H1 (cell line): ENCODE results near the gene ARNT2. TPM values are rescaled to one million over a fixed set of nuclear protein-coding genes. Genes with fewer than 3 reads are reported as not detected.

ENCODE experiments used
- CTCF ChIA-PET: fragments of 300-600 bp; sonication (Branson Sonifier 250); formaldehyde crosslinking; loops from one replicate; lab custom pipeline; 2021; ENCODE audit not compliant: partially characterized antibody; lab: Charles Lee
- POLR2A ChIA-PET: fragments of 300-600 bp; sonication (Branson Sonifier 250); formaldehyde crosslinking; loops from one replicate; lab custom pipeline; 2021; ENCODE audit warnings: inconsistent platforms; ENCODE audit not compliant: partially characterized antibody; lab: Charles Lee
- DNase-seq, 2 experiments: peaks; one replicate each; pipeline versions ENCODE4 v3.0.0 to v3.0.0-alpha.2; 2010 to 2022; ENCODE audit warnings: low spot score in 2 of 2, low read depth in 1 of 2, mixed read lengths in 1 of 2
- FAIRE-seq: peaks from 2 replicates; lab custom pipeline; 2011; peaks lifted over from hg19 to GRCh38; lab: Jason Lieb, UNC
- H2AFZ ChIP-seq: 2 replicates; pipeline ENCODE4 v1.8.1; 2012; ENCODE audit warnings: low read length, inconsistent platforms
- H2AK5ac ChIP-seq: 2 replicates; pipeline ENCODE4 v1.6.1; 2013; ENCODE audit warnings: low read depth, low read length
- H2BK120ac ChIP-seq: replicated peaks from 2 replicates; pipeline ENCODE3; 2013; ENCODE audit warnings: low read depth, low read length, inconsistent platforms
- H2BK12ac ChIP-seq: 2 replicates; pipeline ENCODE4 v1.6.1; 2013; ENCODE audit warnings: low read depth, low read length
- H2BK15ac ChIP-seq: 2 replicates; pipeline ENCODE4 v1.6.1; 2013; ENCODE audit warnings: low read length
- H2BK20ac ChIP-seq: 2 replicates; pipeline ENCODE4 v1.6.1; 2013; ENCODE audit warnings: low read length
- H2BK5ac ChIP-seq: 2 replicates; pipeline ENCODE4 v1.6.1; 2013; ENCODE audit warnings: low read depth, low read length
- H3K14ac ChIP-seq: 2 replicates; pipeline ENCODE4 v1.6.1; 2013; ENCODE audit warnings: inconsistent platforms; ENCODE audit not compliant: insufficient read length
- H3K18ac ChIP-seq: 2 replicates; pipeline ENCODE4 v1.6.1; 2013; ENCODE audit warnings: low read length; ENCODE audit errors: extremely low read depth
- H3K23ac ChIP-seq: 2 replicates; pipeline ENCODE4 v1.6.1; 2013; ENCODE audit warnings: inconsistent platforms; ENCODE audit not compliant: insufficient read length
- H3K23me2 ChIP-seq: 2 replicates; pipeline ENCODE4 v1.6.1; 2013; ENCODE audit warnings: low read depth, low read length
- H3K27ac ChIP-seq: 2 replicates; pipeline ENCODE4 v1.6.1; 2011; ENCODE audit warnings: low read depth, low read length, inconsistent platforms
- H3K27me3 ChIP-seq, 4 experiments: replicated peaks in 1 of 4; 1 replicate in 1 of 4; 2 replicates in 3 of 4; pipeline versions ENCODE4 v1.6.1 to v1.8.1; 2011 to 2013; ENCODE audit warnings: low read length in 3 of 4, mild to moderate bottlenecking in 3 of 4, inconsistent platforms in 2 of 4, mixed read lengths in 2 of 4, moderate library complexity in 1 of 4; ENCODE audit not compliant: control insufficient read depth in 3 of 4, insufficient read depth in 3 of 4; ENCODE audit errors: extremely low read depth in 1 of 4
- H3K36me3 ChIP-seq, 4 experiments: 2 replicates each; pipeline versions ENCODE4 v1.6.1 to v1.8.1; 2011 to 2013; ENCODE audit warnings: mild to moderate bottlenecking in 4 of 4, low read length in 3 of 4, moderate library complexity in 2 of 4, control low read depth in 1 of 4, inconsistent platforms in 1 of 4; ENCODE audit not compliant: insufficient read depth in 4 of 4, control insufficient read depth in 2 of 4
- H3K4ac ChIP-seq: replicated peaks from 2 replicates; pipeline ENCODE3; 2013; ENCODE audit warnings: low read length, low read depth, mixed read lengths, inconsistent platforms; ENCODE audit not compliant: insufficient read length
- H3K4me1 ChIP-seq, 4 experiments: replicated peaks in 1 of 4; 1 replicate in 1 of 4; 2 replicates in 3 of 4; pipeline versions ENCODE4 v1.6.1 to v1.8.1; 2011 to 2013; ENCODE audit warnings: low read length in 3 of 4, inconsistent platforms in 2 of 4, mixed read lengths in 1 of 4; ENCODE audit not compliant: insufficient read depth in 4 of 4, control insufficient read depth in 3 of 4
- H3K4me2 ChIP-seq, 2 experiments: 2 replicates each; pipeline versions ENCODE4 v1.6.1 to v1.8.1; 2011 to 2013; ENCODE audit warnings: low read depth in 2 of 2, low read length in 2 of 2, control low read depth in 1 of 2, inconsistent platforms in 1 of 2, mild to moderate bottlenecking in 1 of 2; ENCODE audit not compliant: insufficient read depth in 1 of 2
- H3K4me3 ChIP-seq, 4 experiments: fragments of 200-600, 300-600 bp in 1 of 4; sonication (generic), shearing (Covaris generic), sonication (Bioruptor Twin) in 1 of 4; 2 replicates each; pipeline versions ENCODE4 v1.5.1 to v1.8.1; 2011 to 2016; ENCODE audit warnings: low read length in 4 of 4, low read depth in 3 of 4, control low read depth in 2 of 4, inconsistent platforms in 2 of 4, mild to moderate bottlenecking in 2 of 4, mixed read lengths in 1 of 4, moderate library complexity in 1 of 4; ENCODE audit not compliant: insufficient read depth in 2 of 4; ENCODE audit errors: extremely low read depth in 1 of 4
- H3K56ac ChIP-seq: replicated peaks from 2 replicates; pipeline ENCODE3; 2013; ENCODE audit warnings: low read depth, mild to moderate bottlenecking, mixed read lengths, low read length, inconsistent platforms; ENCODE audit not compliant: insufficient read length
- H3K79me1 ChIP-seq: 2 replicates; pipeline ENCODE4 v1.6.1; 2013; ENCODE audit warnings: low read depth, low read length, control low read depth
- H3K79me2 ChIP-seq, 2 experiments: 2 replicates each; pipeline versions ENCODE4 v1.6.1 to v1.8.1; 2012 to 2013; ENCODE audit warnings: low read length in 2 of 2, mild to moderate bottlenecking in 2 of 2, inconsistent platforms in 1 of 2; ENCODE audit not compliant: insufficient read depth in 2 of 2, control insufficient read depth in 1 of 2
- H3K9ac ChIP-seq, 4 experiments: replicated peaks in 1 of 4; 1 replicate in 1 of 4; 2 replicates in 3 of 4; pipeline versions ENCODE4 v1.6.1 to v1.8.1; 2011 to 2013; ENCODE audit warnings: low read depth in 3 of 4, low read length in 3 of 4, control low read depth in 2 of 4, mild to moderate bottlenecking in 2 of 4, moderate library complexity in 2 of 4, inconsistent platforms in 1 of 4; ENCODE audit errors: extremely low read depth in 1 of 4
- H3K9me3 ChIP-seq, 2 experiments: 2 replicates each; pipeline versions ENCODE4 v1.6.1 to v1.8.1; 2012 to 2013; ENCODE audit warnings: mild to moderate bottlenecking in 2 of 2, moderate library complexity in 2 of 2, control low read depth in 1 of 2, inconsistent platforms in 1 of 2, low read depth in 1 of 2, low read length in 1 of 2, mixed read lengths in 1 of 2; ENCODE audit not compliant: insufficient read depth in 2 of 2
- H4K20me1 ChIP-seq, 2 experiments: replicated peaks in 1 of 2; 2 replicates each; pipeline versions ENCODE3 to v1.8.1; 2011 to 2013; ENCODE audit warnings: inconsistent platforms in 2 of 2, low read length in 2 of 2, mild to moderate bottlenecking in 1 of 2; ENCODE audit not compliant: insufficient read depth in 2 of 2, control insufficient read depth in 1 of 2
- H4K5ac ChIP-seq: 2 replicates; pipeline ENCODE4 v1.6.1; 2013; ENCODE audit warnings: low read length, low read depth, mixed read lengths, inconsistent platforms; ENCODE audit not compliant: insufficient read length
- H4K8ac ChIP-seq: 2 replicates; pipeline ENCODE4 v1.8.0; 2013; ENCODE audit warnings: mild to moderate bottlenecking, moderate library complexity, low read length, inconsistent platforms; ENCODE audit not compliant: insufficient read depth; ENCODE audit errors: extremely low read depth
- H4K91ac ChIP-seq: replicated peaks from 2 replicates; pipeline ENCODE3; 2013; ENCODE audit warnings: low read length, mixed read lengths, inconsistent platforms; ENCODE audit not compliant: insufficient read length
- CHD1 ChIP-seq: IDR thresholded peaks from 2 replicates; pipeline ENCODE4 v1.6.1; 2012; ENCODE audit warnings: low read depth, low read length, improper control_type of control experiment
- EZH2 ChIP-seq: fragments of 200-600 bp; sonication (generic); IDR thresholded peaks from 2 replicates; pipeline ENCODE4 v1.7.1; 2012; ENCODE audit warnings: low read depth, mild to moderate bottlenecking, moderate library complexity, low read length, inconsistent platforms; ENCODE audit not compliant: severe bottlenecking
- HDAC6 ChIP-seq: IDR thresholded peaks from one replicate; pipeline ENCODE4 v1.7.1; 2012; ENCODE audit warnings: low read depth, mild to moderate bottlenecking, inconsistent platforms, low read length, moderate library complexity
- SP2 ChIP-seq: IDR thresholded peaks from 2 replicates; pipeline ENCODE4 v1.6.1; 2012; ENCODE audit warnings: mild to moderate bottlenecking, low read length, inconsistent platforms
- ZNF274 ChIP-seq: IDR thresholded peaks from 2 replicates; pipeline ENCODE4 v1.7.0; 2012; ENCODE audit warnings: low read length, borderline replicate concordance; ENCODE audit errors: extremely low read depth
- WGBS, 2 experiments: shearing (Covaris generic) in 1 of 2; methylation state at CpG; one replicate each; pipeline versions ENCODE4 v1.1.6 to v1.1.7; 2013 to 2015; ENCODE audit warnings: low lambda C conversion rate in 2 of 2, mixed read lengths in 2 of 2, inconsistent platforms in 1 of 2, low coverage in 1 of 2, missing lambda C conversion rate in 1 of 2; ENCODE audit not compliant: insufficient replicate concordance in 2 of 2, insufficient coverage in 1 of 2, insufficient read length in 1 of 2; ENCODE audit errors: extremely low coverage in 1 of 2, missing lambda C conversion rate in 1 of 2; 5-methylcytosine and 5-hydroxymethylcytosine counted together
- polyA plus RNA-seq, 7 experiments: library from polyadenylated mRNA; depleted of rRNA in 3 of 7; stranded (reverse) in 5 of 7; unstranded in 2 of 7; fragments of >200 nt in 5 of 7; fragments of 200-250 nt in 2 of 7; gene quantifications; 1 replicate in 5 of 7; 2 replicates in 1 of 7; 4 replicates in 1 of 7; pipeline versions ENCODE4 v1.2.1 to v1.2.3, GENCODE V29; 2011 to 2013; ENCODE audit warnings: missing spikeins in 2 of 7, mixed read lengths in 2 of 7
- total RNA-seq: library from RNA; stranded (reverse); fragmentation: NEBNext Ultra II Directional; extraction: Animal tissue kit (Norgen Biotek cat#: 25700); gene quantifications from 2 replicates; pipeline ENCODE4 v1.2.1, GENCODE V29; 2021

The ARNT2 gene
- total and polyA plus RNA-seq, 2 of the 8 experiments (the other 6 are each of a cell fraction or from before 2014, with no cell fraction given): 9.5 to 14.6 TPM

- Histone ChIP-seq H3K4me1 (peaks cover 0 to 12% (median 5%) of the 10 kb centered on the region in 4 experiments; a peak in 6 of 7 replicates), H3K23me2 (peaks cover 9% of the 10 kb centered on the region; the same call in 1 of the 2 replicates), H3K23ac (no peak overlapping the region), H2BK20ac (no peak overlapping the region), H3K27me3 (peaks cover 0 to 8% (median 3%) of the 10 kb centered on the region in 4 experiments; a peak in 4 of 7 replicates), H2BK120ac (no peak overlapping the region), H4K91ac (no peak overlapping the region), H3K79me2 (peaks cover 0 to 13% of the 10 kb centered on the region in 2 experiments; a peak in 3 of 4 replicates), H4K20me1 (peaks cover 0 to 3% of the 10 kb centered on the region in 2 experiments), H3K27ac (no peak overlapping the region), H3K14ac (no peak overlapping the region), H4K5ac (no peak overlapping the region), H3K4ac (no peak overlapping the region), H2AFZ (no peak overlapping the region), H2BK12ac (no peak overlapping the region), H2BK15ac (no peak overlapping the region), H3K9me3 (no peaks in the 10 kb centered on the region), H3K36me3 (no peaks in the 10 kb centered on the region), H3K4me2 (no peak overlapping the region; a peak in 1 of 4 replicates), H2AK5ac (no peak overlapping the region), H3K18ac (no peak overlapping the region), H4K8ac (no peak overlapping the region; the same call in 1 of the 2 replicates), H3K4me3 (no peak overlapping the region), H3K9ac (no peak overlapping the region), H3K79me1 (no peaks in the 10 kb centered on the region; the same call in 1 of the 2 replicates), H3K56ac (no peak overlapping the region), H2BK5ac (no peak overlapping the region)
- FAIRE-seq: no peak
- ChIA-PET CTCF (interaction anchor here (7.0 kb wide), 1 partner anchor 14 kb away, joined by 42 read pairs; no protein-coding TSS in a partner anchor), POLR2A (interaction anchor here (1.3 kb wide), 2 partner anchors 16 to 20 kb away, joined by 3 read pairs; no protein-coding TSS in a partner anchor)
- TF ChIP-seq ZNF274 (no peak), HDAC6 (no peak), CHD1 (no peak), EZH2 (no peak), SP2 (no peak)
- no peak for DNase-seq
- 84% methylated on average over 2 of the region's 2 CpGs; no CpG with 5 or more reads in 1 of the 2 experiments for WGBS, 2 experiments
Measured at GRCh38 chr15:80405970-80406369, 1.8 kb downstream of the ARNT2 start.
